ENCODE measurements around the gene PTTG1IP. TPM values are rescaled to one million over a fixed set of nuclear protein-coding genes. Genes with fewer than 3 reads are reported as not detected.

The PTTG1IP gene
- total and polyA plus RNA-seq, 2 of the 13 experiments (the other 11 are each of a cell fraction or from before 2014, with no cell fraction given), result 161 to 700 TPM

DNA sequence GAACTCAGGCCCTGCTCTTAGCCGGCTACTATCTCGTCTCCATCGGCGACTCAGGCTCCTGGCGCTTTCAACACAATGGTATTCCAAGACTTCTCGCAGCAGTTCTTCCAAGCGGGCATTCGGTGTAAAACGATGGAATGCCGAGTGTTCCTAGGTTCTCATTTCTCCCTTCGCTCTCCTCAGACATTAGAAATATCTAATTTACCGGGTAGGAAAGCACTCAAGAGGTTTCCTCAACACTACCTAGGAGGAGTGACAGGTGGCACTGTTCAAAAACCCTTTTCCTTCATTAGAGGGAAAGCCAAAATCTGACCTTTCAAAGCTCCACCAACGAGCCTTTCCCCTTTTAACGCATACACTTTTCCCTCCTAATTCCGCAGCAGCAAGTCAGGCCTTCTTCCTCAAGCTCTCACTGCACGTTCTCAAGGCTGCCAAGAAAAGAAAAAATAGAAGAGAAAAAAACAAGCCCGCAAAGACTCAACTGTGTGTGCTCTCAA is 72.5 kb downstream of the PTTG1IP start:
- BruUV-seq (replicated peaks), result no TSS peak
- ChIA-PET CTCF (ENCODE audit: low intra/inter-chr PET ratio, low total read pairs) (interaction anchor here (1.7 kb wide), 2 partner anchors 45 to 111 kb away, joined by 4 to 7 read pairs; no protein-coding TSS in a partner anchor), POLR2A (interaction anchor here (0.6 to 5.6 kb wide), 20 partner anchors 8 to 295 kb away, joined by 3 to 31 read pairs (median 6); partner anchors contain the start of genes PTTG1IP and SUMO3)
- intact Hi-C loops (cut with micrococcal nuclease; ENCODE audit: unreplicated experiment) (loop anchor here (1.0 to 5.0 kb wide), 5 partner anchors 45 to 131 kb away; partner anchors contain the start of gene PTTG1IP), in situ Hi-C loops (cut with HindIII; ENCODE audit: extremely low pct_ligation_motif_present, low pct_unique_long_range_greater_than_20kb) (loop anchor here (5.0 kb wide), 2 partner anchors 46 to 111 kb away; no protein-coding TSS in a partner anchor)
- Histone ChIP-seq H3K27ac (ENCODE audit: extremely low read length, insufficient read depth, low read length) (peak overlapping the region; percentile 88), H3K27me3 (ENCODE audit: control insufficient read depth in 1 of 2, insufficient read depth in 2 of 2, low read length in 2 of 2) (no peaks in the 10 kb centered on the region; a peak in 1 of 5 replicates), H3K4me3 (replicated peaks in 1 of 3; ENCODE audit: insufficient read depth in 1 of 3, low read depth in 2 of 3, low read length in 3 of 3) (peak overlapping the region; percentile 79 to 86 (median 80)), H3K9ac (ENCODE audit: insufficient read depth, low read depth, low read length) (peak overlapping the region; percentile 85), H3K79me2 (ENCODE audit: insufficient read depth, low read length) (peaks cover 56% of the 10 kb centered on the region), H3K9me3 (ENCODE audit: low read length) (no peaks in the 10 kb centered on the region), H4K20me1 (ENCODE audit: insufficient read depth, low read length) (peaks cover 14% of the 10 kb centered on the region), H3K4me2 (ENCODE audit: low read depth, low read length) (peak overlapping the region; percentile 99), H3K36me3 (replicated peaks in 1 of 2; ENCODE audit: control insufficient read depth in 1 of 2, insufficient read depth in 2 of 2, low read length in 2 of 2) (peaks cover 3 to 25% of the 10 kb centered on the region in 2 experiments), H2AFZ (ENCODE audit: low read length) (no peak overlapping the region), H3K4me1 (ENCODE audit: insufficient read depth, low read length) (peaks cover 51% of the 10 kb centered on the region)
- peak; percentile 46 for ATAC-seq
- DNase-seq (ENCODE audit: low spot score), result peak; percentile 44
- 2% methylated on average over 17 of the region's 17 CpGs for WGBS (ENCODE audit: low lambda C conversion rate)
- no peak for FAIRE-seq
- TF ChIP-seq, protein P1, sequence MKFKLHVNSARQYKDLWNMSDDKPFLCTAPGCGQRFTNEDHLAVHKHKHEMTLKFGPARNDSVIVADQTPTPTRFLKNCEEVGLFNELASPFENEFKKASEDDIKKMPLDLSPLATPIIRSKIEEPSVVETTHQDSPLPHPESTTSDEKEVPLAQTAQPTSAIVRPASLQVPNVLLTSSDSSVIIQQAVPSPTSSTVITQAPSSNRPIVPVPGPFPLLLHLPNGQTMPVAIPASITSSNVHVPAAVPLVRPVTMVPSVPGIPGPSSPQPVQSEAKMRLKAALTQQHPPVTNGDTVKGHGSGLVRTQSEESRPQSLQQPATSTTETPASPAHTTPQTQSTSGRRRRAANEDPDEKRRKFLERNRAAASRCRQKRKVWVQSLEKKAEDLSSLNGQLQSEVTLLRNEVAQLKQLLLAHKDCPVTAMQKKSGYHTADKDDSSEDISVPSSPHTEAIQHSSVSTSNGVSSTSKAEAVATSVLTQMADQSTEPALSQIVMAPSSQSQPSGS (CRISPR knock-in tag; IDR thresholded peaks at IDR 0.05), result no peak
- TF ChIP-seq ZNF891 (CRISPR knock-in tag; IDR thresholded peaks at IDR 0.05), result no peak
- TF ChIP-seq DNMT1 (CRISPR knock-in tag; IDR thresholded peaks at IDR 0.05), result no peak
- no peak for TF ChIP-seq DMAP1 (CRISPR knock-in tag; IDR thresholded peaks at IDR 0.05)
- no peak for TF ChIP-seq MAF1 (CRISPR knock-in tag; IDR thresholded peaks at IDR 0.05; ENCODE audit: borderline replicate concordance)
- TF ChIP-seq, protein P2, sequence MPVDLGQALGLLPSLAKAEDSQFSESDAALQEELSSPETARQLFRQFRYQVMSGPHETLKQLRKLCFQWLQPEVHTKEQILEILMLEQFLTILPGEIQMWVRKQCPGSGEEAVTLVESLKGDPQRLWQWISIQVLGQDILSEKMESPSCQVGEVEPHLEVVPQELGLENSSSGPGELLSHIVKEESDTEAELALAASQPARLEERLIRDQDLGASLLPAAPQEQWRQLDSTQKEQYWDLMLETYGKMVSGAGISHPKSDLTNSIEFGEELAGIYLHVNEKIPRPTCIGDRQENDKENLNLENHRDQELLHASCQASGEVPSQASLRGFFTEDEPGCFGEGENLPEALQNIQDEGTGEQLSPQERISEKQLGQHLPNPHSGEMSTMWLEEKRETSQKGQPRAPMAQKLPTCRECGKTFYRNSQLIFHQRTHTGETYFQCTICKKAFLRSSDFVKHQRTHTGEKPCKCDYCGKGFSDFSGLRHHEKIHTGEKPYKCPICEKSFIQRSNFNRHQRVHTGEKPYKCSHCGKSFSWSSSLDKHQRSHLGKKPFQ (CRISPR knock-in tag; IDR thresholded peaks at IDR 0.05; ENCODE audit: insufficient replicate concordance), result peak; percentile 55
- TF ChIP-seq ZNF496 (CRISPR knock-in tag; IDR thresholded peaks at IDR 0.05; ENCODE audit: insufficient replicate concordance), result no peak
- TF ChIP-seq, protein P3, sequence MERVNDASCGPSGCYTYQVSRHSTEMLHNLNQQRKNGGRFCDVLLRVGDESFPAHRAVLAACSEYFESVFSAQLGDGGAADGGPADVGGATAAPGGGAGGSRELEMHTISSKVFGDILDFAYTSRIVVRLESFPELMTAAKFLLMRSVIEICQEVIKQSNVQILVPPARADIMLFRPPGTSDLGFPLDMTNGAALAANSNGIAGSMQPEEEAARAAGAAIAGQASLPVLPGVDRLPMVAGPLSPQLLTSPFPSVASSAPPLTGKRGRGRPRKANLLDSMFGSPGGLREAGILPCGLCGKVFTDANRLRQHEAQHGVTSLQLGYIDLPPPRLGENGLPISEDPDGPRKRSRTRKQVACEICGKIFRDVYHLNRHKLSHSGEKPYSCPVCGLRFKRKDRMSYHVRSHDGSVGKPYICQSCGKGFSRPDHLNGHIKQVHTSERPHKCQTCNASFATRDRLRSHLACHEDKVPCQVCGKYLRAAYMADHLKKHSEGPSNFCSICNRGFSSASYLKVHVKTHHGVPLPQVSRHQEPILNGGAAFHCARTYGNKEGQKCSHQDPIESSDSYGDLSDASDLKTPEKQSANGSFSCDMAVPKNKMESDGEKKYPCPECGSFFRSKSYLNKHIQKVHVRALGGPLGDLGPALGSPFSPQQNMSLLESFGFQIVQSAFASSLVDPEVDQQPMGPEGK (CRISPR knock-in tag; IDR thresholded peaks at IDR 0.05), result no peak
- TF ChIP-seq, protein P4, sequence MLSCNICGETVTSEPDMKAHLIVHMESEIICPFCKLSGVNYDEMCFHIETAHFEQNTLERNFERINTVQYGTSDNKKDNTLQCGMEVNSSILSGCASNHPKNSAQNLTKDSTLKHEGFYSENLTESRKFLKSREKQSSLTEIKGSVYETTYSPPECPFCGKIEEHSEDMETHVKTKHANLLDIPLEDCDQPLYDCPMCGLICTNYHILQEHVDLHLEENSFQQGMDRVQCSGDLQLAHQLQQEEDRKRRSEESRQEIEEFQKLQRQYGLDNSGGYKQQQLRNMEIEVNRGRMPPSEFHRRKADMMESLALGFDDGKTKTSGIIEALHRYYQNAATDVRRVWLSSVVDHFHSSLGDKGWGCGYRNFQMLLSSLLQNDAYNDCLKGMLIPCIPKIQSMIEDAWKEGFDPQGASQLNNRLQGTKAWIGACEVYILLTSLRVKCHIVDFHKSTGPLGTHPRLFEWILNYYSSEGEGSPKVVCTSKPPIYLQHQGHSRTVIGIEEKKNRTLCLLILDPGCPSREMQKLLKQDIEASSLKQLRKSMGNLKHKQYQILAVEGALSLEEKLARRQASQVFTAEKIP (CRISPR knock-in tag; IDR thresholded peaks at IDR 0.05; ENCODE audit: borderline replicate concordance), result no peak
- TF ChIP-seq LCORL (IDR thresholded peaks at IDR 0.05), result no peak
- TF ChIP-seq LCORL (CRISPR knock-in tag; IDR thresholded peaks at IDR 0.05), result 0 out of 2 replicates have a peak, but pooled peaks have one; percentile 13
- 0 out of 2 replicates have a peak, but pooled peaks have one; percentile 8 for TF ChIP-seq ZNF224 (CRISPR knock-in tag; IDR thresholded peaks at IDR 0.05)
- TF ChIP-seq HOXA7 (CRISPR knock-in tag; IDR thresholded peaks at IDR 0.05), result no peak
- TF ChIP-seq ZNF776 (CRISPR knock-in tag; IDR thresholded peaks at IDR 0.05), result no peak
- TF ChIP-seq GABPA (IDR thresholded peaks at IDR 0.05; ENCODE audit: low read depth, low read length), result no peak
- 0 out of 2 replicates have a peak, but pooled peaks have one; percentile 36 for TF ChIP-seq GABPA (CRISPR knock-in tag; IDR thresholded peaks at IDR 0.05; ENCODE audit: low read depth)
- TF ChIP-seq, protein P5, sequence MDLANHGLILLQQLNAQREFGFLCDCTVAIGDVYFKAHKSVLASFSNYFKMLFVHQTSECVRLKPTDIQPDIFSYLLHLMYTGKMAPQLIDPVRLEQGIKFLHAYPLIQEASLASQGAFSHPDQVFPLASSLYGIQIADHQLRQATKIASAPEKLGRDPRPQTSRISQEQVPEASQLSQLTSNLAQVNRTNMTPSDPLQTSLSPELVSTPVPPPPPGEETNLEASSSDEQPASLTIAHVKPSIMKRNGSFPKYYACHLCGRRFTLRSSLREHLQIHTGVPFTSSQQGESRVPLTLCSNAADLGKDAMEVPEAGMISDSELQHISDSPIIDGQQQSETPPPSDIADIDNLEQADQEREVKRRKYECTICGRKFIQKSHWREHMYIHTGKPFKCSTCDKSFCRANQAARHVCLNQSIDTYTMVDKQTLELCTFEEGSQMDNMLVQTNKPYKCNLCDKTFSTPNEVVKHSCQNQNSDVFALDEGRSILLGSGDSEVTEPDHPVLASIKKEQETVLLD (CRISPR knock-in tag; IDR thresholded peaks at IDR 0.05; ENCODE audit: low read depth), result no peak

All from HepG2 (cell line).